GM10266 (cell line): ENCODE results near the gene NHSL1.
A peak's percentile ranks its signal among the peaks of the same experiment; 100 is the strongest.

Source experiments
- DNase-seq: peaks from one replicate; pipeline ENCODE4 v3.0.0; 2012; ENCODE audit errors: extremely low spot score
- TF ChIP-seq, protein P1 (sequence below): IDR thresholded peaks from 2 replicates; pipeline ENCODE4 v1.5.1; 2012; ENCODE audit warnings: mild to moderate bottlenecking, low read depth; ENCODE audit not compliant: control insufficient read depth, insufficient read depth; ENCODE audit errors: missing control alignments

The NHSL1 gene

DNA sequence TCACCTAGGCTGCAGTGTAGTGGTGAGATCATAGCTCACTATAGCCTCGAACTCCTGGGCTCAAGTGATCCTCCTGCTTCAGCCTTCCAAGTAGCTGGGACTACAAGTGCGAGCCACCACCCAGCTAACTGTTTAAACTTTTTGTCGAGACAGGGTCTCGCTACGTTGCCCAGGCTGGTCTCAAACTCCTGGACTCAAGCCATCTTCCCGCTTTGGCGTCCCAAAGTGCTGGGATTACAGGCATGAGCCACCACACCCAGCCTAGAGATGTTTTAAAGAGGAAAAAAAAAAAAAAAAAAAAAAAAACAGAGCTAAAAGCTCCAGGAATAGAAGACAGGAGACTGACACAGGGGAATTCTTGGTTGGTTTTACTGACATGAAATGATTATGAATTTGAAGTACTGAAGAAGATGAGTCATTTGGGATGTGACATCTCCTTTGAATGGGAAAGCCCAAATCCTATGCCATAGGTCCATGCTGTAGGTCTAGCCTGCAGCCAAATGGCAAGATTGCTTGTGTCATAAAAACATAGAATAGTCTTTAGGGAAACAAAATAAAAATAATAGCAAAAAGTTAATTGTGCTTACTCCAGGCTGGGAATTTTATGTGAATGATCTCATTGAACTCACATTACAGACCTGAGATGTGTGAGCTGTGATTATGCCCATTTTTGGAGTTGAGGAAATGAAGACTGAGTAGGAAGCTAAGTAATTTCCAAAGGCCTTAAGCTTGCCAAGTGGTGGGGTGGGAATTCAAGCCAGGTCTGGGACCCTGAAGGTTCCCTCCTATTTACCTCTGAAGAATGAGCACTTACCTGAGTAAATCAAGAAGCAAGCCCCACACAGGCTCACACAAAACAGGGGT, 24.3 kb upstream of the NHSL1 start:
- no peak for DNase-seq
- TF ChIP-seq, protein P1, sequence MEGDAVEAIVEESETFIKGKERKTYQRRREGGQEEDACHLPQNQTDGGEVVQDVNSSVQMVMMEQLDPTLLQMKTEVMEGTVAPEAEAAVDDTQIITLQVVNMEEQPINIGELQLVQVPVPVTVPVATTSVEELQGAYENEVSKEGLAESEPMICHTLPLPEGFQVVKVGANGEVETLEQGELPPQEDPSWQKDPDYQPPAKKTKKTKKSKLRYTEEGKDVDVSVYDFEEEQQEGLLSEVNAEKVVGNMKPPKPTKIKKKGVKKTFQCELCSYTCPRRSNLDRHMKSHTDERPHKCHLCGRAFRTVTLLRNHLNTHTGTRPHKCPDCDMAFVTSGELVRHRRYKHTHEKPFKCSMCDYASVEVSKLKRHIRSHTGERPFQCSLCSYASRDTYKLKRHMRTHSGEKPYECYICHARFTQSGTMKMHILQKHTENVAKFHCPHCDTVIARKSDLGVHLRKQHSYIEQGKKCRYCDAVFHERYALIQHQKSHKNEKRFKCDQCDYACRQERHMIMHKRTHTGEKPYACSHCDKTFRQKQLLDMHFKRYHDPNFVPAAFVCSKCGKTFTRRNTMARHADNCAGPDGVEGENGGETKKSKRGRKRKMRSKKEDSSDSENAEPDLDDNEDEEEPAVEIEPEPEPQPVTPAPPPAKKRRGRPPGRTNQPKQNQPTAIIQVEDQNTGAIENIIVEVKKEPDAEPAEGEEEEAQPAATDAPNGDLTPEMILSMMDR, result no peak

- TF ChIP-seq, protein P1, result no peak
- no peak for DNase-seq
Measured at GRCh38 chr6:138522611-138523010, 23.3 kb upstream of the NHSL1 start.

DNA sequence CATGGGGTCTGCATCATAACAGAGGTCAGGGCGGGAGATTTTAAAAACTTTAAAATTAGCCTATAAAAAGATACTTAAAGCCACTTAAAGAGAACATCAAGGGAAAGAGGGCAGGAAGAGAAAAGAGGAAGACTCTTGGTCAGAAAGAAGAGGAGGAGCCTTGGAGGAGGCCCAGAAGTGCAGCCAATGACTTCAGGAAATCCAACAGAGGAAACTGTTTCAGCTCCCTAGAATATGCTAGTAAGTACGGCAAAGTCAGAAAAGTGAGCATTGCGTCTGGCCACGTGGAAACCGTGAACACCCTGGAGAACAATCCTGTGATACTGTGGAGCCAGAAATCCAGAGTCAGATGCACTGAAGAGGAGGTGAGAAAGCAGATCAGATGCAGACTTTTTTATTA, 22.5 kb upstream of the NHSL1 start:
- DNase-seq, result no peak
- TF ChIP-seq, protein P1, result no peak

GRCh38 chr6:138520463-138520862, 21.2 kb upstream of the NHSL1 start:
- TF ChIP-seq, protein P1, result peak; percentile 16
- no peak for DNase-seq

GRCh38 chr6:138518054-138518453, 18.8 kb upstream of the NHSL1 start:
- TF ChIP-seq, protein P1, result peak; percentile 7
- no peak for DNase-seq

DNA sequence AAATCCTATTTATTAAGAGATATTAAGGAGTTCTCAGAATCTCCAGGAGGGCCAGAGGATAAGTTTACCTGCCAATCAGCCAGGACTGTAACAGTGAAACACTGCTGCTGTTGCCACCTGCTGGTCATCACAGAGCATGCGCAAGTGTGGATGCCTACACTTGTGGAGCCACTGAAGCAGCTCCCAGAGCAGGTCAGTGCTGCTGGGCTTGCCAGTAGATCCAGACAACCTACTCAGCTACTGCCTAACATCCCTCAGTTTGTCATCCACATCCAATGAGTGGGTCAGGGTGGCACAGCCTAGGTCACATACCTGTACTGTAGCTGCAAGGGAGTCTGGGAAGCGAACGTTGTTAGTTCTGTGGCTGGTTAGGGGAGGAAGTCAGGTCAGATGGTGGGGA, 18.3 kb upstream of the NHSL1 start:
- TF ChIP-seq, protein P1, result peak; percentile 68
- DNase-seq, result peak; percentile 51

GRCh38 chr6:138515657-138516248, 16.5 kb upstream of the NHSL1 start:
- no peak for DNase-seq
- TF ChIP-seq, protein P1, result no peak
